ENCODE measurements around the gene RAB1A.

The RAB1A gene

GRCh38 chr2:65062843-65063825, 66.8 kb downstream of the RAB1A start:
- ATAC-seq (replicated peaks; ENCODE audit: extremely low read depth, poor library complexity, severe bottlenecking) (no peak), DNase-seq (ENCODE audit: low spot score in 2 of 2) (no peak)
- Mint-ChIP-seq H3K4me3 (no peak overlapping the region), H3K4me1 (peaks cover 52% of the 10 kb centered on the region), H3K36me3 (ENCODE audit: insufficient read depth) (peaks cover 9% of the 10 kb centered on the region), H3K27me3 (no peaks in the 10 kb centered on the region), H3K9me3 (no peaks in the 10 kb centered on the region), H3K27ac (ENCODE audit: low read depth) (no peak overlapping the region)

- H3K36me3 Mint-ChIP-seq (ENCODE audit: insufficient read depth), result peaks cover 11% of the 10 kb centered on the region
Measured at GRCh38 chr2:65061910-65062339, 68.0 kb downstream of the RAB1A start.

GRCh38 chr2:65061146-65061909, 68.6 kb downstream of the RAB1A start:
- ATAC-seq (replicated peaks; ENCODE audit: extremely low read depth, poor library complexity, severe bottlenecking), result no peak
- H3K27me3 Mint-ChIP-seq, result no peaks in the 10 kb centered on the region
- no peak overlapping the region for H3K4me3 Mint-ChIP-seq
- no peak for DNase-seq (ENCODE audit: low spot score in 2 of 2)
- H3K9me3 Mint-ChIP-seq, result no peaks in the 10 kb centered on the region
- peaks cover 56% of the 10 kb centered on the region for H3K4me1 Mint-ChIP-seq
- H3K36me3 Mint-ChIP-seq (ENCODE audit: insufficient read depth), result peaks cover 8% of the 10 kb centered on the region
- H3K27ac Mint-ChIP-seq (ENCODE audit: low read depth), result no peak overlapping the region

More at GRCh38 chr2:65061910-65062339, 68.0 kb downstream of the RAB1A start:
- Mint-ChIP-seq H3K27ac (ENCODE audit: low read depth) (no peak overlapping the region), H3K27me3 (no peaks in the 10 kb centered on the region), H3K9me3 (no peaks in the 10 kb centered on the region), H3K4me3 (no peak overlapping the region), H3K4me1 (peaks cover 54% of the 10 kb centered on the region)
- ATAC-seq (replicated peaks; ENCODE audit: extremely low read depth, poor library complexity, severe bottlenecking) (no peak), DNase-seq (ENCODE audit: low spot score in 2 of 2) (no peak)

GRCh38 chr2:65059071-65059470, 70.8 kb downstream of the RAB1A start:
- peak overlapping the region; percentile 65 for H3K27ac Mint-ChIP-seq (ENCODE audit: low read depth)
- peaks cover 15% of the 10 kb centered on the region for H3K36me3 Mint-ChIP-seq (ENCODE audit: insufficient read depth)
- H3K4me3 Mint-ChIP-seq, result no peak overlapping the region
- no peak for DNase-seq (ENCODE audit: low spot score in 2 of 2)
- no peak for ATAC-seq (replicated peaks; ENCODE audit: extremely low read depth, poor library complexity, severe bottlenecking)
- peaks cover 57% of the 10 kb centered on the region for H3K4me1 Mint-ChIP-seq
- no peaks in the 10 kb centered on the region for H3K27me3 Mint-ChIP-seq
- H3K9me3 Mint-ChIP-seq, result no peaks in the 10 kb centered on the region

GRCh38 chr2:65057391-65058052, 72.4 kb downstream of the RAB1A start:
- ATAC-seq (replicated peaks; ENCODE audit: extremely low read depth, poor library complexity, severe bottlenecking) (peak; percentile 50), DNase-seq (ENCODE audit: low spot score in 2 of 2) (peak in 1 of 2 donors; percentile 63)
- Mint-ChIP-seq H3K36me3 (ENCODE audit: insufficient read depth) (peaks cover 14% of the 10 kb centered on the region), H3K4me1 (peaks cover 59% of the 10 kb centered on the region), H3K4me3 (peak overlapping the region; percentile 79), H3K9me3 (no peaks in the 10 kb centered on the region), H3K27ac (ENCODE audit: low read depth) (peak overlapping the region; percentile 11), H3K27me3 (no peaks in the 10 kb centered on the region)

- DNase-seq (ENCODE audit: low spot score in 2 of 2) (no peak), ATAC-seq (replicated peaks; ENCODE audit: extremely low read depth, poor library complexity, severe bottlenecking) (no peak)
- Mint-ChIP-seq H3K4me1 (peaks cover 59% of the 10 kb centered on the region), H3K27ac (ENCODE audit: low read depth) (peak overlapping the region; percentile 11), H3K4me3 (peak overlapping the region; percentile 79), H3K36me3 (ENCODE audit: insufficient read depth) (peaks cover 14% of the 10 kb centered on the region), H3K9me3 (no peaks in the 10 kb centered on the region), H3K27me3 (no peaks in the 10 kb centered on the region)
Measured at GRCh38 chr2:65057054-65057375, 72.9 kb downstream of the RAB1A start.

- Mint-ChIP-seq H3K36me3 (ENCODE audit: insufficient read depth) (peaks cover 11% of the 10 kb centered on the region), H3K4me3 (peak within 1 kb of the TSS; percentile 79), H3K27me3 (no peaks in the 10 kb centered on the region), H3K4me1 (peaks cover 56% of the 10 kb centered on the region), H3K9me3 (no peaks in the 10 kb centered on the region), H3K27ac (ENCODE audit: low read depth) (peak within 1 kb of the TSS; percentile 83)
- DNase-seq (ENCODE audit: low spot score in 2 of 2) (peak; percentile 92 to 93), ATAC-seq (replicated peaks; ENCODE audit: extremely low read depth, poor library complexity, severe bottlenecking) (peak; percentile 89)
Measured at GRCh38 chr2:65056215-65057053, 73.5 kb downstream of the RAB1A start, which contains the start of gene CEP68. Gene CEP68 (plus strand): TSS chr2:65056416. CDS start chr2:65069445, 13,029 bp downstream.

GRCh38 chr2:65055422-65056214, 74.3 kb downstream of the RAB1A start:
- H3K27me3 Mint-ChIP-seq, result no peaks in the 10 kb centered on the region
- DNase-seq (ENCODE audit: low spot score in 2 of 2) (no peak), ATAC-seq (replicated peaks; ENCODE audit: extremely low read depth, poor library complexity, severe bottlenecking) (peak; percentile 34)
- H3K9me3 Mint-ChIP-seq, result no peaks in the 10 kb centered on the region
- peaks cover 54% of the 10 kb centered on the region for H3K4me1 Mint-ChIP-seq
- peak overlapping the region; percentile 83 for H3K27ac Mint-ChIP-seq (ENCODE audit: low read depth)
- peak overlapping the region; percentile 79 for H3K4me3 Mint-ChIP-seq
- H3K36me3 Mint-ChIP-seq (ENCODE audit: insufficient read depth), result peaks cover 11% of the 10 kb centered on the region

GRCh38 chr2:65054749-65055421, 75.0 kb downstream of the RAB1A start:
- peaks cover 47% of the 10 kb centered on the region for H3K4me1 Mint-ChIP-seq
- H3K36me3 Mint-ChIP-seq (ENCODE audit: insufficient read depth), result peaks cover 12% of the 10 kb centered on the region
- H3K4me3 Mint-ChIP-seq, result peak overlapping the region; percentile 79
- H3K9me3 Mint-ChIP-seq, result no peaks in the 10 kb centered on the region
- H3K27ac Mint-ChIP-seq (ENCODE audit: low read depth), result no peak overlapping the region
- ATAC-seq (replicated peaks; ENCODE audit: extremely low read depth, poor library complexity, severe bottlenecking) (no peak), DNase-seq (ENCODE audit: low spot score in 2 of 2) (no peak)
- H3K27me3 Mint-ChIP-seq, result no peaks in the 10 kb centered on the region

GRCh38 chr2:65053199-65053598, 76.7 kb downstream of the RAB1A start:
- no peaks in the 10 kb centered on the region for H3K9me3 Mint-ChIP-seq
- H3K4me1 Mint-ChIP-seq, result peaks cover 35% of the 10 kb centered on the region
- ATAC-seq (replicated peaks; ENCODE audit: extremely low read depth, poor library complexity, severe bottlenecking) (peak; percentile 24), DNase-seq (ENCODE audit: low spot score in 2 of 2) (peak in 1 of 2 donors; percentile 32)
- peak overlapping the region; percentile 33 for H3K4me3 Mint-ChIP-seq
- peaks cover 12% of the 10 kb centered on the region for H3K36me3 Mint-ChIP-seq (ENCODE audit: insufficient read depth)
- no peaks in the 10 kb centered on the region for H3K27me3 Mint-ChIP-seq
- peak overlapping the region; percentile 39 for H3K27ac Mint-ChIP-seq (ENCODE audit: low read depth)

- ATAC-seq (replicated peaks; ENCODE audit: extremely low read depth, poor library complexity, severe bottlenecking) (no peak), DNase-seq (ENCODE audit: low spot score in 2 of 2) (no peak)
- Mint-ChIP-seq H3K27me3 (no peaks in the 10 kb centered on the region), H3K4me1 (peaks cover 20% of the 10 kb centered on the region), H3K9me3 (no peaks in the 10 kb centered on the region), H3K36me3 (ENCODE audit: insufficient read depth) (peaks cover 6% of the 10 kb centered on the region), H3K27ac (ENCODE audit: low read depth) (no peak overlapping the region), H3K4me3 (no peak overlapping the region)
Measured at GRCh38 chr2:65050931-65051330, 79.0 kb downstream of the RAB1A start.

Measured in central memory CD8-positive, alpha-beta T cell (primary cell).